ENCODE data around the gene DOC2A. TPM values are rescaled to one million over a fixed set of nuclear protein-coding genes. Genes with fewer than 3 reads are reported as not detected.
"Not testable (repeated sequence)": the region's sequence is repeated elsewhere in the genome, so short reads cannot be mapped to it uniquely, and the experiment has no call there.

DOC2A gene
- not detected for total RNA-seq

- Mint-ChIP-seq H3K4me1 (peaks cover 3% of the 10 kb centered on the region), H3K27ac (no peak within 1 kb of the TSS), H3K9me3 (no peaks in the 10 kb centered on the region), H3K36me3 (no peaks in the 10 kb centered on the region), H3K4me3 (peak within 1 kb of the TSS; percentile 87), H3K27me3 (peaks cover 34% of the 10 kb centered on the region)
- peak; percentile 54 for DNase-seq
- ATAC-seq (ENCODE audit: low read depth): peak; percentile 48
- POLR2A ChIA-PET: interaction anchor here (1.5 kb wide), 1 partner anchor 85 kb away, joined by 3 read pairs; the partner anchor contains the start of gene KCTD13
Observed at GRCh38 chr16:30010844-30011713, at the start of gene DOC2A. Gene DOC2A (minus strand): TSS chr16:30011027. CDS start chr16:30010222, 805 bp downstream.

- POLR2A ChIA-PET: no interaction called here
- Mint-ChIP-seq H3K4me1 (peaks cover 3% of the 10 kb centered on the region), H3K36me3 (peaks cover 4% of the 10 kb centered on the region), H3K4me3 (no peak overlapping the region), H3K27ac (no peak overlapping the region), H3K27me3 (no peaks in the 10 kb centered on the region), H3K9me3 (no peaks in the 10 kb centered on the region)
- ATAC-seq (ENCODE audit: low read depth) (no peak), DNase-seq (no peak)
Observed at GRCh38 chr16:30060346-30060745, 49.5 kb upstream of the DOC2A start.

- POLR2A ChIA-PET: interaction anchor here (0.5 to 2.0 kb wide), 6 partner anchors 11 to 382 kb away, joined by 3 to 13 read pairs (median 4); partner anchors contain the start of genes ALDOA, KCTD13 and PPP4C
- Mint-ChIP-seq H3K27ac (no peak overlapping the region), H3K27me3 (no peaks in the 10 kb centered on the region), H3K4me3 (peak overlapping the region; percentile 42), H3K36me3 (peaks cover 12% of the 10 kb centered on the region), H3K9me3 (no peaks in the 10 kb centered on the region), H3K4me1 (peaks cover 21% of the 10 kb centered on the region)
- ATAC-seq (ENCODE audit: low read depth) (peak; percentile 82), DNase-seq (peak; percentile 69)
Observed at GRCh38 chr16:30054959-30055553, 44.2 kb upstream of the DOC2A start.

- POLR2A ChIA-PET: interaction anchor here (0.5 to 2.0 kb wide), 6 partner anchors 12 to 381 kb away, joined by 3 to 13 read pairs (median 4); partner anchors contain the start of genes ALDOA, CORO1A, KCTD13 and PPP4C
- peak overlapping the region; percentile 42 for H3K4me3 Mint-ChIP-seq
- no peak overlapping the region for H3K27ac Mint-ChIP-seq
- no peaks in the 10 kb centered on the region for H3K27me3 Mint-ChIP-seq
- H3K9me3 Mint-ChIP-seq: no peaks in the 10 kb centered on the region
- H3K4me1 Mint-ChIP-seq: peaks cover 21% of the 10 kb centered on the region
- ATAC-seq (ENCODE audit: low read depth) (no peak), DNase-seq (no peak)
- H3K36me3 Mint-ChIP-seq: peaks cover 10% of the 10 kb centered on the region
Observed at GRCh38 chr16:30054451-30054850, 43.6 kb upstream of the DOC2A start.

- H3K27me3 Mint-ChIP-seq: no peaks in the 10 kb centered on the region
- H3K36me3 Mint-ChIP-seq: peaks cover 8% of the 10 kb centered on the region
- POLR2A ChIA-PET: interaction anchor here (0.6 to 1.8 kb wide), 9 partner anchors 10 to 131 kb away, joined by 3 to 15 read pairs (median 5); partner anchors contain the start of genes ALDOA, CORO1A, HIRIP3 and INO80E
- H3K4me3 Mint-ChIP-seq: peak overlapping the region; percentile 87
- H3K27ac Mint-ChIP-seq: no peak overlapping the region
- DNase-seq: no peak
- ATAC-seq (ENCODE audit: low read depth): peak; percentile 4
- peaks cover 21% of the 10 kb centered on the region for H3K4me1 Mint-ChIP-seq
- no peaks in the 10 kb centered on the region for H3K9me3 Mint-ChIP-seq
Observed at GRCh38 chr16:30053376-30054015, 42.7 kb upstream of the DOC2A start.

GRCh38 chr16:30052671-30053372, 42.0 kb upstream of the DOC2A start:
- Mint-ChIP-seq H3K9me3 (no peaks in the 10 kb centered on the region), H3K4me3 (peak overlapping the region; percentile 87), H3K4me1 (peaks cover 21% of the 10 kb centered on the region), H3K27me3 (no peaks in the 10 kb centered on the region), H3K27ac (peak overlapping the region; percentile 67), H3K36me3 (peaks cover 8% of the 10 kb centered on the region)
- peak; percentile 95 for DNase-seq
- POLR2A ChIA-PET: interaction anchor here (0.6 to 1.8 kb wide), 10 partner anchors 11 to 357 kb away, joined by 3 to 15 read pairs (median 5); partner anchors contain the start of genes ALDOA, CORO1A, HIRIP3 and INO80E
- ATAC-seq (ENCODE audit: low read depth): peak; percentile 76

- H3K27ac Mint-ChIP-seq: peak overlapping the region; percentile 66
- H3K4me1 Mint-ChIP-seq: peaks cover 21% of the 10 kb centered on the region
- H3K9me3 Mint-ChIP-seq: no peaks in the 10 kb centered on the region
- H3K36me3 Mint-ChIP-seq: peaks cover 8% of the 10 kb centered on the region
- DNase-seq: no peak
- H3K27me3 Mint-ChIP-seq: peaks cover 2% of the 10 kb centered on the region
- no peak for ATAC-seq (ENCODE audit: low read depth)
- peak overlapping the region; percentile 87 for H3K4me3 Mint-ChIP-seq
- POLR2A ChIA-PET: interaction anchor here (0.9 to 1.0 kb wide), 2 partner anchors 78 to 126 kb away, joined by 3 read pairs; partner anchors contain the start of genes KCTD13 and TAOK2
Observed at GRCh38 chr16:30051518-30051917, 40.7 kb upstream of the DOC2A start.

GRCh38 chr16:30049871-30050270, 39.0 kb upstream of the DOC2A start:
- Mint-ChIP-seq H3K9me3 (peaks cover 2% of the 10 kb centered on the region), H3K36me3 (peaks cover 10% of the 10 kb centered on the region), H3K4me1 (peaks cover 23% of the 10 kb centered on the region), H3K27ac (no peak overlapping the region), H3K27me3 (peaks cover 4% of the 10 kb centered on the region), H3K4me3 (no peak overlapping the region)
- no peak for ATAC-seq (ENCODE audit: low read depth)
- POLR2A ChIA-PET: no interaction called here
- DNase-seq: no peak

- DNase-seq (no peak), ATAC-seq (ENCODE audit: low read depth) (no peak)
- POLR2A ChIA-PET: no interaction called here
- Mint-ChIP-seq H3K4me3 (no peak overlapping the region), H3K4me1 (peaks cover 11% of the 10 kb centered on the region), H3K27ac (no peak overlapping the region), H3K9me3 (peaks cover 2% of the 10 kb centered on the region), H3K27me3 (peaks cover 4% of the 10 kb centered on the region), H3K36me3 (peaks cover 9% of the 10 kb centered on the region)
Observed at GRCh38 chr16:30046588-30046987, 35.8 kb upstream of the DOC2A start.

GRCh38 chr16:30046178-30046577, 35.4 kb upstream of the DOC2A start:
- peaks cover 9% of the 10 kb centered on the region for H3K4me1 Mint-ChIP-seq
- POLR2A ChIA-PET: interaction anchor here (0.5 kb wide), 1 partner anchor 488 kb away, joined by 4 read pairs; no protein-coding TSS in a partner anchor
- peaks cover 7% of the 10 kb centered on the region for H3K36me3 Mint-ChIP-seq
- H3K9me3 Mint-ChIP-seq: peaks cover 2% of the 10 kb centered on the region
- ATAC-seq (ENCODE audit: low read depth) (no peak), DNase-seq (no peak)
- no peak overlapping the region for H3K4me3 Mint-ChIP-seq
- no peak overlapping the region for H3K27ac Mint-ChIP-seq
- peaks cover 4% of the 10 kb centered on the region for H3K27me3 Mint-ChIP-seq

GRCh38 chr16:30041841-30042240, 31.0 kb upstream of the DOC2A start:
- POLR2A ChIA-PET: no interaction called here
- no peak for ATAC-seq (ENCODE audit: low read depth)
- Mint-ChIP-seq H3K27me3 (peaks cover 13% of the 10 kb centered on the region), H3K9me3 (peaks cover 2% of the 10 kb centered on the region), H3K27ac (no peak overlapping the region), H3K4me1 (peaks cover 6% of the 10 kb centered on the region), H3K4me3 (no peak overlapping the region), H3K36me3 (peaks cover 2% of the 10 kb centered on the region)
- no peak for DNase-seq

- POLR2A ChIA-PET, H3K27ac Mint-ChIP-seq: not testable (repeated sequence)
Observed at GRCh38 chr16:30040690-30041089, 29.9 kb upstream of the DOC2A start.

More at GRCh38 chr16:30040690-30041089, 29.9 kb upstream of the DOC2A start:
- H3K4me3 Mint-ChIP-seq; DNase-seq; ATAC-seq (ENCODE audit: low read depth); H3K36me3 Mint-ChIP-seq; H3K9me3 Mint-ChIP-seq; H3K4me1 Mint-ChIP-seq: not testable (repeated sequence)
- peaks cover 15% of the 10 kb centered on the region for H3K27me3 Mint-ChIP-seq
